SKM-1 treated with dmso at 0.1 percent for 144 hours (cell line): Measurements from ENCODE around the gene SUB1.
"Not testable (repeated sequence)": the region's sequence is repeated elsewhere in the genome, so short reads cannot be mapped to it uniquely, and the experiment has no call there.

ENCODE experiments used
- DNase-seq: peaks from one replicate; lab custom pipeline; 2025; ENCODE audit not compliant: unreplicated experiment; lab: John Stamatoyannopoulos, UW

The SUB1 gene

GRCh38 chr5:32565145-32565544 lies 20.2 kb upstream of the SUB1 start:
- peak; percentile 48 for DNase-seq

- no peak for DNase-seq
Observed at GRCh38 chr5:32566319-32567111, 18.8 kb upstream of the SUB1 start.

- no peak for DNase-seq
Observed at GRCh38 chr5:32571128-32571527, 14.2 kb upstream of the SUB1 start.

- DNase-seq = no peak
Observed at GRCh38 chr5:32572778-32573480, 12.4 kb upstream of the SUB1 start.

- not testable (repeated sequence) for DNase-seq
Observed at GRCh38 chr5:32573481-32573854, 11.9 kb upstream of the SUB1 start.

GRCh38 chr5:32574540-32575175 lies 10.7 kb upstream of the SUB1 start:
- no peak for DNase-seq

GRCh38 chr5:32578363-32578762 lies 7.0 kb upstream of the SUB1 start:
- DNase-seq = no peak

- no peak for DNase-seq
Observed at GRCh38 chr5:32578764-32579163, 6.6 kb upstream of the SUB1 start.

GRCh38 chr5:32581010-32581785 lies 4.2 kb upstream of the SUB1 start:
- DNase-seq = no peak

GRCh38 chr5:32583582-32584232 lies 1.6 kb upstream of the SUB1 start:
- DNase-seq = peak; percentile 15

- no peak for DNase-seq
Observed at GRCh38 chr5:32584646-32585045, 711 bp upstream of the SUB1 start.

- DNase-seq = no peak
Observed at GRCh38 chr5:32585122-32585445, 273 bp upstream of the SUB1 start.

- no peak for DNase-seq
Observed at GRCh38 chr5:32586276-32586599, 881 bp downstream of the SUB1 start.

- DNase-seq = no peak
Observed at GRCh38 chr5:32587067-32587551, 1.8 kb downstream of the SUB1 start.

- DNase-seq = no peak
Observed at GRCh38 chr5:32589416-32589815, 4.1 kb downstream of the SUB1 start.

GRCh38 chr5:32589942-32590869 lies 4.8 kb downstream of the SUB1 start:
- DNase-seq = peak; percentile 38

GRCh38 chr5:32595118-32595517 lies 9.8 kb downstream of the SUB1 start:
- no peak for DNase-seq

GRCh38 chr5:32597041-32597629 lies 11.8 kb downstream of the SUB1 start:
- peak; percentile 29 for DNase-seq

GRCh38 chr5:32598260-32598937 lies 13.0 kb downstream of the SUB1 start:
- DNase-seq = no peak
